ENCODE results near the gene CDYL. TPM values are rescaled to one million over a fixed set of nuclear protein-coding genes. Genes with fewer than 3 reads are reported as not detected.
A peak's percentile ranks its signal among the peaks of the same experiment; 100 is the strongest.

CDYL gene
- total RNA-seq, 1 experiment from 2014 or later: 41.6 TPM

GRCh38 chr6:4778086-4778485 is 1.9 kb downstream of the CDYL start:
- no peak for DNase-seq
- Mint-ChIP-seq H3K4me1 (ENCODE audit: low read depth, unreplicated experiment) (peaks cover 8% of the 10 kb centered on the region), H3K4me3 (ENCODE audit: unreplicated experiment) (peak overlapping the region; percentile 93), H3K27ac (ENCODE audit: unreplicated experiment) (peak overlapping the region; percentile 16), H3K27me3 (ENCODE audit: insufficient read depth, unreplicated experiment) (no peaks in the 10 kb centered on the region), H3K9me3 (ENCODE audit: unreplicated experiment) (peaks cover 10% of the 10 kb centered on the region), H3K36me3 (ENCODE audit: insufficient read depth, unreplicated experiment) (no peaks in the 10 kb centered on the region)
- H3K36me3 ChIP-seq (ENCODE audit: control insufficient read depth, insufficient read depth, low read length): no peaks in the 10 kb centered on the region
- no peak for TF ChIP-seq CTCF (IDR thresholded peaks at IDR 0.05; ENCODE audit: insufficient read depth in 1 of 2, low read depth in 1 of 2, low read length in 1 of 2, severe bottlenecking in 1 of 2, unreplicated experiment in 1 of 2)
- POLR2A ChIA-PET: no interaction called here
- H3K27me3 ChIP-seq (replicated peaks; ENCODE audit: control insufficient read depth, insufficient read depth, low read length): no peaks in the 10 kb centered on the region
- no peak overlapping the region; the same call in 1 of the 2 replicates for H3K4me3 ChIP-seq (ENCODE audit: low read depth, low read length)
- H3K9me3 ChIP-seq: peaks cover 5% of the 10 kb centered on the region; the same call in 1 of the 2 replicates
- CTCF ChIA-PET: no interaction called here
- H3K4me1 ChIP-seq: no peaks in the 10 kb centered on the region
- BruUV-seq (replicated peaks): no TSS peak
- intact Hi-C loops (cut with micrococcal nuclease; ENCODE audit: unreplicated experiment): loop anchor here (10.0 kb wide), 1 partner anchor 157 kb away; no protein-coding TSS in a partner anchor

GRCh38 chr6:4780360-4780812 is 4.2 kb downstream of the CDYL start:
- H3K9me3 Mint-ChIP-seq (ENCODE audit: unreplicated experiment): peaks cover 21% of the 10 kb centered on the region
- peaks cover 5% of the 10 kb centered on the region; the same call in 1 of the 2 replicates for H3K9me3 ChIP-seq
- H3K27me3 ChIP-seq (replicated peaks; ENCODE audit: control insufficient read depth, insufficient read depth, low read length): no peaks in the 10 kb centered on the region
- H3K4me1 Mint-ChIP-seq (ENCODE audit: low read depth, unreplicated experiment): no peaks in the 10 kb centered on the region
- DNase-seq: no peak
- no peaks in the 10 kb centered on the region for H3K36me3 Mint-ChIP-seq (ENCODE audit: insufficient read depth, unreplicated experiment)
- no peaks in the 10 kb centered on the region for H3K27me3 Mint-ChIP-seq (ENCODE audit: insufficient read depth, unreplicated experiment)
- H3K27ac Mint-ChIP-seq (ENCODE audit: unreplicated experiment): no peak overlapping the region
- ChIA-PET CTCF (no interaction called here), POLR2A (no interaction called here)
- intact Hi-C loops (cut with micrococcal nuclease; ENCODE audit: unreplicated experiment): no loop called here
- TF ChIP-seq CTCF (IDR thresholded peaks at IDR 0.05; ENCODE audit: insufficient read depth in 1 of 2, low read depth in 1 of 2, low read length in 1 of 2, severe bottlenecking in 1 of 2, unreplicated experiment in 1 of 2): no peak
- H3K4me1 ChIP-seq: 0 out of 2 replicates have a peak, but pooled peaks cover 4% of the 10 kb centered on the region
- no TSS peak for BruUV-seq (replicated peaks)
- no peak overlapping the region for H3K4me3 ChIP-seq (ENCODE audit: low read depth, low read length)
- H3K36me3 ChIP-seq (ENCODE audit: control insufficient read depth, insufficient read depth, low read length): no peaks in the 10 kb centered on the region
- no peak overlapping the region for H3K4me3 Mint-ChIP-seq (ENCODE audit: unreplicated experiment)

DNA sequence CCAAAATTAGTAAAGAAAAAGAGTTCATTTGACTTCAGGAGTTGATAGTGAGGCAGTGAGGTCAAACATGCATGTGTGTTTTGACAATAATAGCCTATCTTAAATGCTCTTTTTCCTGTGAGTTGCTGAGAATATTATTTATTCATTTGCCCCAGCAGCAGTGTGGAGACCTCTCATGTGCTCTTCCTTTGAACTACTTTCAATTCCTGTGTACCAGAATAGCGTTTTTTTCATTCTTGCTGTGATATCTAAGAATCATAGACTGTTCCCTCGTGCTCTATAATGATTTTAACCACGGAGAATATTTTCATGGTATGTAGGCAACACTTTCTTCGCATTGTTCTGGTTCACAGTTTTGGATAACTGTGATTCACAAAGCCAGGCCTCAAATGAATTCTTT is 5.2 kb downstream of the CDYL start:
- Histone ChIP-seq H3K4me3 (ENCODE audit: low read depth, low read length) (no peak overlapping the region), H3K36me3 (ENCODE audit: control insufficient read depth, insufficient read depth, low read length) (no peaks in the 10 kb centered on the region), H3K9me3 (peaks cover 5% of the 10 kb centered on the region; the same call in 1 of the 2 replicates), H3K4me1 (0 out of 2 replicates have a peak, but pooled peaks cover 4% of the 10 kb centered on the region), H3K27me3 (replicated peaks; ENCODE audit: control insufficient read depth, insufficient read depth, low read length) (no peaks in the 10 kb centered on the region)
- intact Hi-C loops (cut with micrococcal nuclease; ENCODE audit: unreplicated experiment): no loop called here
- DNase-seq: no peak
- ChIA-PET POLR2A (no interaction called here), CTCF (no interaction called here)
- TF ChIP-seq CTCF (IDR thresholded peaks at IDR 0.05; ENCODE audit: insufficient read depth in 1 of 2, low read depth in 1 of 2, low read length in 1 of 2, severe bottlenecking in 1 of 2, unreplicated experiment in 1 of 2): no peak
- Mint-ChIP-seq H3K27ac (ENCODE audit: unreplicated experiment) (no peak overlapping the region), H3K36me3 (ENCODE audit: insufficient read depth, unreplicated experiment) (no peaks in the 10 kb centered on the region), H3K4me3 (ENCODE audit: unreplicated experiment) (no peak overlapping the region), H3K27me3 (ENCODE audit: insufficient read depth, unreplicated experiment) (no peaks in the 10 kb centered on the region), H3K4me1 (ENCODE audit: low read depth, unreplicated experiment) (no peaks in the 10 kb centered on the region), H3K9me3 (ENCODE audit: unreplicated experiment) (peaks cover 21% of the 10 kb centered on the region)
- no TSS peak for BruUV-seq (replicated peaks)
